Measurements from ENCODE around the gene TXNRD2.
"Not testable (repeated sequence)": the region's sequence is repeated elsewhere in the genome, so short reads cannot be mapped to it uniquely, and the experiment has no call there.

The TXNRD2 gene

DNA sequence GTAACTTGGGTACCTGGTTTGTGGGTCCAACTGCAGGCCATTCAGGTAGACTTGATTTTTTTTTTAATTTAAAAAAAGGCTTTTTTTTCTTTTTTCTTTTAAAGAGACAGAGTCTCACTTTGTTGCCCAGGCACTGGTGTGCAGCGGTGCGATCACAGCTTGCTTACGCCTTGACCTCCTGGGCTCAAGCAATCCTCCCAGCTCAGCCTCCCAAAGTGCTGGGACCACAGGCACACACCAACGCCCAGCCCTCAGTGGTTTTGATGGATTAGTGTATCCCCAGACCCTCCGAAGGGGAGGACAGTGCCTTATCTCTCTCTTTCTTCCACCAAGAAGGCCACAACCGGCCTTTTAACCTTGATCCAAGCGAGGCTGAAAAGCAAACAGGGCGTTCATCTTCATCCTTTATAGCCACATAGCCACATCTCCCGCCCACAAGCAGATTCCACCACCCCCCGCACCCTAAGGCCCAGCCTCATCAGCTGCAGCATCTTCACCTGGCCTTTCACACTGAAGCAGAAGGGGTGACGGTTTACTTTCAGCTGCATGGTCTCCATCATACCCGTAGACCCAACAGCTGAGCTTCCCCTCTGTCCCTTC, 17.6 kb downstream of the TXNRD2 start:
- no peak for DNase-seq (ENCODE audit: low read depth, low spot score)

- no peak for DNase-seq (ENCODE audit: low read depth, low spot score)
Measured at GRCh38 chr22:19921544-19922081, 20.0 kb downstream of the TXNRD2 start.

DNA sequence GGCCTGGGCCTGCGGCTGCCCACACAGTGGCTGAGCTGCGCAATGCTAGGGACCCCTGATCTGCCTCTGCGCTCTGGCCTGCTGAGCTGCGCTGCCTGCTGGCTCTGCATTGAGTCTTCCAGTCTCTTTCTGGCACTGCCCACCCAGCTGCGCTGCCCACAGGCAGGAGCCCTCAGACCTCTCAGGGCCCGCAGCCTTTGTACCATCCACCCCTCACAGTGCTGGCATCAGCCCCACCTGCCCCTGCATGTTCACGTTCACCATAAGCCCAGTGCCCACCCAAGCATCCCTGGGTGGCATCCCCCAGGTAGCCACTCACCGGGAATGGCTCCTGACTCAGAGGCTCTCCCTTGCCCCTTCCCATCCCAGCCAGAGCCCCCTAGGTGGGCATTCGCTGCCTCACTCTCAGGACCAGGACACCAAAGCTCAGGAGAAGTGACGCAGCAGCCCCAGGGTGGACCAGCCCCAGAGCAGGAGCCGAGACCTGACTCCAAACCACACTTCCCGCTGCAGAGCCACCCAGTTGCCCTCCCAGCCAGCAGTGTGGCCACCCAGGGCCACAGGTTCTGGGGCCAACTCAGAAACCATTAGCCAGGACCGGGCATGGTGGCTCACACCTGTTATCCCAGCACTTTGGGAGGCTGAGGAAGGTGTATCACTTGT, 21.8 kb downstream of the TXNRD2 start:
- no peak for DNase-seq (ENCODE audit: low read depth, low spot score)

DNA sequence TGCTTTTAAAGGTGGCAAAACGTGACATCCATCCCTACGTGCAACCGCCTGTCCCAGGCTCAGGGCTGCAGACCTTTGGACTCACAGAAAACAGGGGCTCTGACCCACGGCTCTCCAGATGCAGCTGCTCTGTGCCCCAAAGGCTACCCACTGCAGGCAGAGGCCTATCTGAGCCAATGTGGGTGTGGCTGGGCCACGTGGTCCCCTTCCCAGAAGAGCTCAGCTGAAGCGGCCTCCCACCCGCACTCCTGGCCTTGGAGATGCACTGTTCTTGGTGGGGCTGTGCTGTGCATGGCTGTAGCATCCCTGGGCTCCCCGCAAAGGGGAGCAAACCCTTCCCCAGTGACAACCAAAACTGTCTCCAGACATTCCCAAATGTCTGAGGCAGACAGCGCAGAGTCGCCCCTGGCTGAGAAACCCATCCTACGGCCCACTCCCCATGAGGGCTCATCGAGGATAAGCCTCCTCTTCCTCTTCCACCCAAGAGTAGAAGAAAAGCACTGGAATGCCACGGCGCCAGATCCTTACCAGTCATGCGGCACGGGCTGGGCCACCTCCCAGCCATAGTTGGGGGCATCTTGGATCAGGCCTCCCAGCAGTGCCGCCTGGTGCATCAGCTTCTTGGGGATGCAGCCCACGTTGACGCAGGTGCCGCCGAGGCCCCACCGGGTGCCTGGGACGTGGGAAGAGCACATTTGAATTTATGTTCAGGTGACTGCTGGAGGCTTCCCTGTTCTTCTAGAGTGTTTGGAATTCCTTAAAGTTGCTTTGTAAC, 23.1 kb downstream of the TXNRD2 start:
- DNase-seq (ENCODE audit: low read depth, low spot score), result no peak

GRCh38 chr22:19917389-19918138, 24.1 kb downstream of the TXNRD2 start:
- DNase-seq (ENCODE audit: low read depth, low spot score), result no peak

DNA sequence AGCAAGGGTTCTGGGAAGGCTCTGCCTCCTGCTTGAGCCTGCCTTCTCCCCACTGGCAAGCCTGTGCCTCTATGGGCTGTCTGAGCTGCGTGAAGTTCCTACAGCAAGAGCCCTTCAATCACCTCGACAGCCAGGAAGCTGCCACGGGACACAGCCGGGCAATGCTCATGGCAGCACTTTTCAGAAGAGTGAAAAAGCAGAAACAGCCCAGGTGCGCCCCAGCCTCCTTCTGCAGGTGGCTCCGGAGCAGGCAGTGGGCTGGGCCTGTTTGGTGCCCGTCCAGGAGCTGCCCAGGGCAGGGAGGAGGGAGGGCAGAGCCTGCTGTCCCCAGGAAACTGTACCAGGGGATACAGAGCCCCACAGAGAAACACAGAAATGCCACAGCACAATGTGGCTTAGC, 24.7 kb downstream of the TXNRD2 start:
- DNase-seq (ENCODE audit: low read depth, low spot score), result no peak

- DNase-seq (ENCODE audit: low read depth, low spot score), result no peak
Measured at GRCh38 chr22:19916006-19916405, 25.6 kb downstream of the TXNRD2 start.

- no peak for DNase-seq (ENCODE audit: low read depth, low spot score)
Measured at GRCh38 chr22:19915287-19915954, 26.2 kb downstream of the TXNRD2 start.

- DNase-seq (ENCODE audit: low read depth, low spot score), result no peak
Measured at GRCh38 chr22:19914201-19914943, 27.2 kb downstream of the TXNRD2 start.

DNA sequence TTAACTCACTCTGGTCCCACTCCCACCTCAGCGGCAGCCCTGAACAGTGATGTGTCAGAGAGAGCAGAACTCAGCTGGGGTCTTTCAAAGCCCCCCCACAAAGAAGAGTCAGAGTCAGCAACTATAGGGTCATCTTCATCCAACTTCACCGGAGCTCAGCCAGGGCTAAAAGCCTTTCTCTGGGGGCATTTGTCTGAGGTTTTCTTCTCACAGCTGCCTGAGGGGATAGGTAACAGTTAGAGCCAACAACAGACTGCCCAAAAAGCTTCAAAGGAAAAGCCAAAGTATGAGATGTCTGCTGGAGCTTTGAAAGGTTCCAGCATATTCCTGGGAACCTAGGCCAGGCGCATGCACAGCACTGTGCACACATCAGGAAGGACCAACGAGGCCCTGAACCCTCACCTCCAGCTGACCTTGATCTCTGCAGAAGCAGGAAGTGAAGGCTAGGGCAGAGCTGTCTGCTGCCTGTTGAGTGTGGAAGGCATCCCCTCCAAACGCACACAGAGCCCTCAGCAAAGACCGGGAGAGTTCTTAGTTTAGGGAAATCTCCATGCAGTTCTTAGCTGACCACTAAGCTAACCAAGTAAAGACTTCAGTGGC, 28.2 kb downstream of the TXNRD2 start:
- DNase-seq (ENCODE audit: low read depth, low spot score), result no peak

DNA sequence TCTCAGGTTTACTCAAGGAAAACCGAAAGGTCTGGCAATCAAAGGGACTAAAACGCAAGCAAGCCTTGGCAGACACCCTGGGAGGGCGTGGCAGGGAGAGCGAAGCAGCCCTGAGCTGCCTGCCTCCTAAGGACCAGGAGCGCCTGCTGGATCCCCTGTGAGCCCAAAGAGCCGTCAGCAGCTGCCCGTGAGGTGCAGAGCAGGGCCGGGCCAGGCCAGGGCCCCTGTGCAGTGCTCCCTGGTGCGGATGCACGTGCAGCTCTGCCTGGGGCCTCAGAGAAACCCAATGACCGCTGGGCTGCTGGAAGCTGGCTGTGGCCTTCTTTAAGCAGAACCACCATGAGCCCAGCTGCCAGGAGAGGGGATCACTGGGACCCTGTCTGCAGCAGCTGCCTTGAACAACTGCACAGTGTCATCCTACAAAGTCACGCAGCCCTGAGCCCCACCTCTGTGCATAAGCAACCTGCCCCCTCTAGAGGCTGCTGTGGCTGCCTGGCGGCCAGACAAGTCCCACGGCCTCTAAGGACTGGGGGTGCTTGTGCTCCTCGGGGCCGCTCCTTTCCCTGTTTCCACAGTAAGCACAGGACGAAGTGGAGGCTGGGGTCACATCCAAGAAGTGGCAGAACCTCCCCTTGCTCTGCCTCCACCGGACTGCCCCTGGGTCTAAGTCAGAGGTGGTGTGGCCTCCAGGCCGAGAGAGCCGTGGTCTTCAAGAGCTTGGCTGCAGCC, 29.2 kb downstream of the TXNRD2 start:
- DNase-seq (ENCODE audit: low read depth, low spot score), result no peak

GRCh38 chr22:19911540-19912270, 29.9 kb downstream of the TXNRD2 start:
- no peak for DNase-seq (ENCODE audit: low read depth, low spot score)

GRCh38 chr22:19910180-19910744, 31.4 kb downstream of the TXNRD2 start:
- DNase-seq (ENCODE audit: low read depth, low spot score), result no peak

- peak; percentile 84 for DNase-seq (ENCODE audit: low read depth, low spot score)
Measured at GRCh38 chr22:19909350-19910179, 32.1 kb downstream of the TXNRD2 start.

DNA sequence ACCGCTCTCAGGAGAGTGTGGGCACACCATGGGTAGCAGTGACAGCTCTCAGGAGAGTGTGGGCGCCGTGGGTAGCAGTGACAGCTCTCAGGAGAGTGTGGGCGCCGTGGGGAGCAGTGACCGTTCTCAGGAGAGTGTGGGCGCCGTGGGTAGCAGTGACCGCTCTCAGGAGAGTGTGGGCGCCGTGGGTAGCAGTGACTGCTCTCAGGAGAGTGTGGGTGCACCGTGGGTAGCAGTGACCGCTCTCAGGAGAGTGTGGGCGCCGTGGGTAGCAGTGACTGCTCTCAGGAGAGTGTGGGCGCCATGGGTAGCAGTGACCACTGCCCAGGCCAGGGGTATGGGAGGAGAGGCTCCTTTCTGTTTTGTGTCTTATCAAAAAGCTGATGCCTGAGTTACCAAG, 33.7 kb downstream of the TXNRD2 start:
- DNase-seq (ENCODE audit: low read depth, low spot score), result not testable (repeated sequence)

DNA sequence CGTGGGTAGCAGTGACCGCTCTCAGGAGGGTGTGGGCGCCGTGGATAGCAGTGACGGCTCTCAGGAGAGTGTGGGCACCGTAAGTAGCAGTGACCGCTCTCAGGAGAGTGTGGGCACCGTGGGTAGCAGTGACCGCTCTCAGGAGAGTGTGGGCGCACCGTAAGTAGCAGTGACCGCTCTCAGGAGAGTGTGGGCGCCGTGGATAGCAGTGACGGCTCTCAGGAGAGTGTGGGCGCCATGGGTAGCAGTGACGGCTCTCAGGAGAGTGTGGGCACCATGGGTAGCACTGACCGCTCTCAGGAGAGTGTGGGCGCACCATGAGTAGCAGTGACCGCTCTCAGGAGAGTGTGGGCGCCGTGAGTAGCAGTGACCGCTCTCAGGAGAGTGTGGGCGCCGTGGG, 34.8 kb downstream of the TXNRD2 start:
- DNase-seq (ENCODE audit: low read depth, low spot score), result not testable (repeated sequence)

Data from ELF-1 (cell line).